Left lobe of liver (tissue), 2 donors: ENCODE results near the gene IL22. TPM values are rescaled to one million over a fixed set of nuclear protein-coding genes. Genes with fewer than 3 reads are reported as not detected.
"Not testable (repeated sequence)": the region's sequence is repeated elsewhere in the genome, so short reads cannot be mapped to it uniquely, and the experiment has no call there.

Experiments used
- ATAC-seq: fragments of 200-7000 bp; cut with Tn5 transposase; one replicate; pipeline ENCODE4 v1.9.1; 2020; ENCODE audit warnings: mild to moderate bottlenecking, moderate library complexity
- DNase-seq: peaks from one replicate; pipeline ENCODE4 v3.0.0-alpha.2; 2020; ENCODE audit warnings: low spot score
- total RNA-seq: library from RNA; stranded (reverse); gene quantifications from one replicate; pipeline ENCODE4 v1.2.1, GENCODE V29; 2021
- donor health status: DM: no; HTN: no; CAD: no; lungs with moderate emphysema.
- donor health status: DM: no; HTN: yes; CAD: no.

Gene IL22
- total RNA-seq, 1 donor from 2014 or later: not detected

DNA sequence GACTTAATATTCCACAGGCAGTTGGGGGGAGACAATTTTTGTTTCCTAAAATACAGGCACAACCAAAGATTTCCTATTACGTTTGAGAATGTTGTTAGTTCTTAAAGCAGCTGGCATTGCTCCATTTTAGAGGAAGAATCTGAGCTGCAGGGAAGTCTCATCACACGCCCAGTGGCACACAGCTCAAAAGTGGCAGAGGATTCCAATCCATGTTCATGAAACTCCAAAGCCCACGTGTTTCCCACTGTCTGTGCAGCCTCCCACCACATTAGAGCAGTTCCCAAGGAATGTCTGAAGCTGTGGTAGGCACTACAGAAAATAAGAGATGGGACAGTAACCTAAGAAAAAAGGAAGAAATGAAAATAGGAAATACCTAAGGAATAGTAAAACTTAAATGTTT, 21.7 kb downstream of the IL22 start:
- no peak for ATAC-seq

GRCh38 chr12:68231229-68231628, 22.2 kb downstream of the IL22 start:
- DNase-seq (no peak), ATAC-seq (no peak)

More for the DNA sequence above, 21.7 kb downstream of the IL22 start:
- DNase-seq: no peak

DNA sequence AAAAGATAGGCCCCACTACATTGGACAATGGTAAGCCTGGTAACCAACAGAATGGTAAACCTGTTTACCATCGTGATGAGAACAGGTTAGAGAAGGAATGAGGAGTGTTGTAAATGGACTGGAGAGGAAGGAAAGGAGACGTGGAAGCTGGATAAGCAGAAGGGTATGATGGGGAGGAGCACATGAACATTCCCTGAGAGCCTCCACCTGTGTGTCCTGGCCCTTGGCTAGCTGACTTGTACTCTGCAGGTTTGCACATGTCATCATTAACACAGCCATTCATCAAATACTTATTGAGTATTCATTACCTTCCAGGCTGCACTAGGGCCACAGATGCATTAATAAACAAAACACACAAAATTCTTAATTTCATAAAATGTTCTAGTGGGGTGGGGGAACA, 23.4 kb downstream of the IL22 start:
- ATAC-seq (no peak), DNase-seq (no peak)

DNA sequence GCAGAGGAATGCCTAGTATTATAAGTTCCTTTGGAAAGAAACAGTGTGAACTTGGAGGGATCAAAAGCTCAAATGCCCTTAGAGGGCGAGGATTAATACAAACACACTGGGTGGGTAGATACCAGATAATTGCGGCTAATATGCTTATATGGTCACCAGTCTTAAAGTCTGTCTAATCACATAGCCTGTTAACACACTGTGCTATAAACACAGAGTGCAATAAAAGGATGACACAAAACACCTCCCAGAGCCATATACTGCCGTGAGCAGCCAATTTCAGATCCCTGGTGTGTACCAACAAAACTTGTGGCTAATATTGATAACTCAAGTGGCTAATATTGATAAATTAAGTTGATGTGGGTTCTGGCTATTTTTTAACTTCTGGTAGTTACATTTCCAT, 26.0 kb downstream of the IL22 start:
- ATAC-seq (no peak), DNase-seq (no peak)

GRCh38 chr12:68225576-68226476, 27.6 kb downstream of the IL22 start, which contains the start of gene IL26:
TSS of gene IL26 (minus strand) at chr12:68225810. CDS start at chr12:68225756, 54 bp downstream.
- DNase-seq (no peak), ATAC-seq (no peak)

DNA sequence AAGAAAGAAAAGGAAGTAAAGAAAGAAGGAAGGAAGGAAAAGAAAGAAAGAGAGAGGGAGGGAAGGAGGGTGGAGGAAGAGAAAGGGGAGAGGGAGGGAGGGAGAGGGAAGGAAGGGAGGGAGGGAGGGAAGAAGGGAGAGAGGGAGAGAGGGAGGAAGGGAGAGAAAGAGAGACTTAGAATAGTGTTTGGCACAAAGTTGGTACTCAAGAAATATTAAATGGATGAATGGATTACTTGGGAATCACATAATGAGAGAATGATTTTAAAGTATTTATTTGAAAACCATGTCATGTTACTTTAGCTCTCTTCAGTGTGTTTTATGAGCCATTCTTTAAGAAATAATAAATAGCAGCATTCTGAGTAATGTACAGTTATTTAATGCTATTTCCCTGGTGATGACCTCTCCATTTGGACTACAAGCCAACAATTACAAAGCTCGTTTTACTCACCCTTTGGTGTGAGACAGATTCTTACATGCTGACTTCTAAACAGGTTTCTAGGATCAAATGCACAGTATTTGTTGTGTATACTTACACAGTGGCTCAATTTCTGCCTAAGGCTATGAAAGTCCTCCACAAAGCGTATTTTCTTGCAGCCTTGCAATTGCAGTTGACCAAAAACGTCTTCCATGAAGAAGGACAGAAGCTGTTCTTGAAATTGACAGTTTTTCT, 28.7 kb downstream of the IL22 start:
- ATAC-seq: no peak
- DNase-seq: no peak

- DNase-seq: peak; percentile 78
- peak; percentile 100 for ATAC-seq
These were observed 30.2 kb downstream of the IL22 start for GRCh38 chr12:68223067-68223747.

GRCh38 chr12:68222326-68222725, 31.1 kb downstream of the IL22 start:
- ATAC-seq (no peak), DNase-seq (no peak)

- no peak for ATAC-seq
- no peak for DNase-seq
These were observed 31.9 kb downstream of the IL22 start for GRCh38 chr12:68221497-68221896.

- ATAC-seq (no peak), DNase-seq (no peak)
These were observed 42.5 kb downstream of the IL22 start for GRCh38 chr12:68210875-68211274.

- DNase-seq, ATAC-seq: not testable (repeated sequence)
These were observed 44.2 kb downstream of the IL22 start for GRCh38 chr12:68209048-68209728.

- ATAC-seq (no peak), DNase-seq (no peak)
These were observed 46.1 kb downstream of the IL22 start for GRCh38 chr12:68207276-68207675.

DNA sequence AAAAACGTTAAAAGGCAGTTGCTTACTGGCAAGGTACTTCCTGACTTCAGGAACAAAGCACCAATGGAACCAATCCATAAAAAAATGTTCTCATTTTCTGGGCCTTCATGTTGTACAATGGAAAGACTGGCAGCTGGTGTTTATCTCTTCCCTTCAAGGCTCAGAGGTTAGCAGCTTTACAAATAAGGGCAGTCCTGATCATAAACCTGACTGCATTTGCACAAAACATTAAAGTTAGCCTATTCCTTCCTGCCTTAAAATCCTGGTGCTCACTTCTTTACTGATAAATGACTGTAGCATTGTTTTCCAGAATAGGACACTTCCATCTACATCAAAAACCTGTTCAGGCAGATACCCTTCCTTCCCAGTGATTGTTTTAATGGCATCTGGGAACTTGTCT, 47.0 kb downstream of the IL22 start:
- DNase-seq: no peak
- no peak for ATAC-seq

- DNase-seq: no peak
- ATAC-seq: no peak
These were observed 49.9 kb downstream of the IL22 start for GRCh38 chr12:68203460-68203875.

- ATAC-seq: no peak
- no peak for DNase-seq
These were observed 52.5 kb downstream of the IL22 start for GRCh38 chr12:68200854-68201253.

DNA sequence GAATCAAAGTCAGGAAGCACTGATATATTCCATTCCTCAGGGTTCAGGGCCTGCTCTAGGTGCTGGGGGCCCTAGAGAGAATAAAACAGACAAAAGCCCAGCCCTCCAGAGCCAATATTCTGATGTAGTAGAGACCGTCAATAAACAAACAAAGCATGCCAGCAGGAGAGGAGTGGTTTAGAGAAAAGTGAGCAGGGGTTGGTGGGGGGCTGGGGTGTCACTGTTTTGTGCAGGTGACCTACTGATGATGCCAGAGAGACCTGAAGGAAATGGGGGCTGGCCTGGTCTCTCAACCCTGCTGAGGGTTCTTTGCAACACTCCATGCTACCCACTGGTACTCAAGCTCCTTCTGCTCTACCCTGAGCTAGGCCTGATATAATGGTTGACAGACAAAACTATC, 54.3 kb downstream of the IL22 start:
- DNase-seq (no peak), ATAC-seq (no peak)

DNA sequence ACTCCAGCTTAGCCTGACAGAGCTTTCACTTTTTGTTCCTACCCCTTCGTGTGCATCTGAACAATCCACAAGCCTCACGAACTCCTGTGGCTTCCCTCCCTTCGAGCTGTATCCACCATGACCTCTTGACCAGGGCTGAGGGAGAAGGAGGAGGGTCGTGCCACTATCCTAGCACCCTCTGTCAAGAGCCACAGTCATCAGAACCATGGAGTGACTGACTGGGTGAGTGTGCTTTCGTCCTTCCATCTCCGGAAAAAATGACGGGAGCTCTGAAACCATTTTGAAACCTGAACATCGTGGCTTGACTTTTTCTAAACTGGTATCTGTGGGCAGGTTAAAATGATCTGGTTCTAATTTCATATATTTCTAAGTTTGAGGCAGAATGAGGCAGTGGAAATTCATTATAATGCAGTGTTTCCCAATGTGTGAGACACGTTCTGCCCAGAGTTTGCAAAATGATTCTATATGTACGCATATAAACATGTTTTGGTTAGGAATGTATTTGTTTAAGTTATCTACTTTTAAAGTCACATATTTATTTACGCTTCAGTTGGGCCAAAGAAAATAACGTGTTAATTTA, 54.8 kb downstream of the IL22 start:
- DNase-seq: no peak
- ATAC-seq: no peak
